DMS153 treated with DMSO at 0.1 percent for 48 hours (cell line): ENCODE data around the gene SSR1.
"Not testable (repeated sequence)": the region's sequence is repeated elsewhere in the genome, so short reads cannot be mapped to it uniquely, and the experiment has no call there.

ENCODE experiments used
- DNase-seq: peaks from one replicate; lab custom pipeline; 2025; ENCODE audit not compliant: unreplicated experiment; lab: John Stamatoyannopoulos, UW

The SSR1 gene

DNA sequence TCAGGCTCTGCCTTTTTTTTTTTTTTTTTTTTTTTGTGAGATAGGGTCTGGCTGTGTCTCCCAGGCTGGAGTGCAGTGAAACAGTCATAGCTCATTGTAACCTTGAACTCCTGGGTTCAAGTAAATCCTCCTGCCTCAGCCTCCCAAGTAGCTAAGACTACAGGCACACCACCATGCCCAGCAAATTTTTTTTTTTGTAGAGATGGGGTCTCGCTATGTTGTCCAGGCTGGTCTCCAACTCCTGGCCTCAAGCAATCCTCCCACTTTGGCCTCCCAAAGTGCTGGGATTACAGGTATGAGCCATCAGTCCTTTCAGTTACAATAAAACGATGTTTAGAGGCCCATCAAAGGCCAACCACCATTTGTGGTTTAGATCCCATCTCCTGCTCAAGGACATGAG lies 6.4 kb upstream of the SSR1 start:
- not testable (repeated sequence) for DNase-seq

DNA sequence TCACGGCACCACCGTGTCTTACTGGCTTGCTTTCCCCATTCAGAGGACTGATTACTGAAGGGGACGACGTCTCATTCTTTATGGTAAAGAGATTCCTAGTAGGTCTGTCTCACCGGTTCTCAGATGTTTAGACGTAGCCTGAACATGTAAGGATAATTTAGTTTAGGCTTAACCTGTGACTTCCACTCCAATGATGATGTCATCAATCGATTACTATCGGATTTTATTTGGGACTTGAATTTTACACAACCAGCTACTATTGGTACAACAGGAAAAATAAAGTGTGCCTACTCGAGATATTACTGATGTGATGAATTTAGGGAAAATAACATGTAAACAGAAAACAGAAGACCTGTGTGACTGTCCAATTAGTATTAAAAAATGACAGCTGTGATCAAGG lies 4.5 kb upstream of the SSR1 start:
- no peak for DNase-seq

DNA sequence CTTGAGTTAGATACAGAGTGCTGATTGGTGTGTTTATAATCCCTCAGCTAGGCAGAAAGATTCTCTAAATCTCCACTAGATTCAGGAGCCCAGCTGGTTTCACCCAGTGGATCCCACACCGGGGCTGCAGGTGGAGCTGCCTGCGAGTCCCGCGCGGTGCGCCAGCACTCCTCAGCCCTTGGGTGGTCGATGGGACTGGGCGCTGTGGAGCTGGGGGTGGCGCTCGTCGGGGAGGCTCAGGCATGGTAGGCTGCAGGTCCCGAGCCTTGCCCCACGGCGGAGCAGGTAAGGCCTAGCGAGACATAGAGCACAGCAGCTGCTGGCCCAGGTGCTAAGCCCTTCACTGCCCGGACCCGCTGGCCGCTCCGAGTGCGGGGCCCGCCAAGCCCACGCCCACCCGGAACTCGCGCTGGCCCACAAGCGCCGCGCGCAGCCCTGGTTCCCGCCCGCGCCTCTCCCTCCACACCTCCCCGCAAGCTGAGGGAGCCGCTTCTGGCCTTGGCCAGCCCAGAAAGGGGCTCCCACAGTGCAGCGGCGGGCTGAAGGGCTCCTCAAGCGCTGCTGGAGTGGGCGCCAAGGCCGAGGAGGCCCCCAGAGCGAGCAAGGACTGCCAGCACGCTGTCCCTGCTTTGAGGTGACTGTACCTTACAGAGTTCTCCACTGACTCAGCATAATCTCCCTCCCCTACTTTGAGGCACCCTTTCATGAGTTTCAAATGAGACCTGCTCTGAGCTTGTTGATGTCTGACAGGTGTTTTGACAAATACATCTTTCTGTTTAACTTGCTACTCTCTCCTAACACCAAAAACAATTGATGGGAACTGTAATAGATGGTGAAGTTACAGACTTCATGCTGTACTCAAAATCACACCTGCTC lies 3.9 kb upstream of the SSR1 start:
- no peak for DNase-seq

DNA sequence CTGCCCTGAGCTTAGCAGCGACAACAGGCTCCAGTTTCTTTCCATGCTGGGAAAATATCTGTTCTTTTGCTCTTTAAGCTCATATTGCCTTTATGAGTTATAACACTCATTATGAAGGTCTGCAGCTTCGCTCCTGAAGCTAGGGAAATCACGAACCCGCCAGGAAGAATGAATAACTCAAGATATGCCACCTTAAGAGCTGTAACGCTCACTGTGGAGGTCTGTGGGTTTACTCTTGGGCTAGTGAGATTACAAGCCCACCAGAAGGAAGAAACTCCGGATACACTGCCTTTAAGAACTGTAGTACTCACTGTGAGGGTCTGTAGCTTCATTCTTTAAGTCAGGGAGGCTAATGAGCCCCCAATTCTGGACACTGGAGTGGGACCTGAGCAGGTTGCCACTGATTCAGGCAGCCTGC lies 3.0 kb upstream of the SSR1 start:
- no peak for DNase-seq

DNA sequence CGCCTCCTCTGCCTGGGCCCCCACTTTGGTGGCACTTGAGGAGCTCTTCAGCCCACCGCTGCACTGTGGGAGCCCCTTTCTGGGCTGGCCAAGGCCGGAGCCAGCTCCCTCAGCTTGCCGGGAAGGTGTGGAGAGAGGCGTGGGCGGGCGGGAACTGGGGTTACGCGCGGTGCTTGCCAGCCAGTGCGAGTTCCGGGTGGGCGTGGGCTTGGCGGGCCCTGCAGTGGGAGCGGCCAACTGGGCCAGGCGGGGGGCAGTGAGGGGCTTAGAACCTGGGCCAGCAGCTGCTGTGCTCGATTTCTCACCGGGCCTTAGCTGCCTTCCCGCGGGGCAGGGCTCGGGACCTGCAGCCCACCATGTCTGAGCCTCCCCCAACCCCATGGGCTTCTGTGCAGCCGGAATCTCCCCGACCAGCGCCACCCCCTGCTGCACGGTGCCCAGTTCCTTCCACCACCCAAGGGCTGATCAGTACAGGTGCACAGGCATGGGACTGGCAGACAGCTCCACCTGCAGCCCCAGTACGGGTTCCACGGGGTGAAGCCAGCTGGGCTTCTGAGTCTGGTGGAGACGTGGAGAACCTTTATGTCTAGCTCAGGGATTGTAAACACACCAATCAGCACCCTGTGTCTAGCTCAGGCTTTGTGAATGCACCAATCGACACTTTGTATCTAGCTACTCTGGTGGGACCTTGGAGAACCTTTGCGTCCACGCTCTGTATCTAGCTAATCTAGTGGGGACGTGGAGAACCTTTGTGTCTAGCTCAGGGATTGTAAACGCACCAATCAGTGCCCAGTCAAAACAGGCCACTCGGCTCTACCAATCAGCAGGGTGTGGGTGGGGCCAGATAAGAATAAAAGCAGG lies 2.3 kb upstream of the SSR1 start:
- DNase-seq, result not testable (repeated sequence)

DNA sequence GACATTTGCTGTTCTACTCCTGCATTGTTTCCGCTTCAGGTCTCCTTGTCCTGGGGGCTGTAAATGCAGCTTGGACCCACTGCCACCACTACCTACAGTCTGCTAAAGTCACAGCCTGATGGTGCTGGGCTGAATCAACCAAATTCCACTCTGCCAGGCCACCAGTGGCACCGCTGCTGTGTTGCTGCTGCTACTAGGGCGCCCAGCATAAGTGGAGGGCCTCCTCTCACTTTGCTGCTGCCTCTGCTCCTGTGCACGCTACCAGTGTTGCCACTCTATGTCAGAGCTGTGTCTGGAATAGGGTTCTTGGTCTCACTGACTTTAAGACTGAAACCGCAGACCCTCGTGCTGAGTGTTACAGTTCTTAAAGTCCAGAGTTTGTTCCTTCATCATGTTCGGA lies 1.4 kb upstream of the SSR1 start:
- no peak for DNase-seq

DNA sequence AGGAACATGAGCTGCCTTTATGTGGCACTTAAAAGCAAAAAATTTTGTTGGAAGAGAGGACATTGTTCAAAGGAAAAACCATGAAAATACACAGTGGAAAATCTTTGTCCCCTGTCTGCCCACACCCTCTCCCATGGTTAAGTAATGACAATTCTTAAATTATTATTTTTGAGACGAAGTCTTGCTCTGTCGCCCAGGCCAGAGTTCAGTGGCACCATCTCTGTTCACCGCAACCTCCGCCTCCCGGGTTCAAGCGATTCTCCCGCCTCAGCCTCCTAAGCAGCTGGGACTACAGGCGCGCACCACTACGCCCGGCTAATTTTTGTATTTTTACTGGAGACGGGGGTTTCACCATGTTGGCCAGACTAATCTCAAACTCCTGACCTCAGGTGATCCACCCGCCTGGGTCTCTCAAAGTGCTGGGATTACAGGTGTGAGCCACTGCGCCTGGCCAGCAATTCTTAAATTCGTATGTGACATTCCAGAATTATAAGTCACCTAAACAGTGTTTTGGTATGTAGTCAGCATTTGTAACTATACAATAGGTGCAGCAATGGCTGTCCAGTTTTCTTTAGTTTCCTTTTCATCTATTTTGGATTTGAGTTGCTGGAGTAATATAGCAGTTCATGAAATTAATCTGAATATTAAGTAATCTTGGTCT lies 636 bp upstream of the SSR1 start:
- no peak for DNase-seq

DNA sequence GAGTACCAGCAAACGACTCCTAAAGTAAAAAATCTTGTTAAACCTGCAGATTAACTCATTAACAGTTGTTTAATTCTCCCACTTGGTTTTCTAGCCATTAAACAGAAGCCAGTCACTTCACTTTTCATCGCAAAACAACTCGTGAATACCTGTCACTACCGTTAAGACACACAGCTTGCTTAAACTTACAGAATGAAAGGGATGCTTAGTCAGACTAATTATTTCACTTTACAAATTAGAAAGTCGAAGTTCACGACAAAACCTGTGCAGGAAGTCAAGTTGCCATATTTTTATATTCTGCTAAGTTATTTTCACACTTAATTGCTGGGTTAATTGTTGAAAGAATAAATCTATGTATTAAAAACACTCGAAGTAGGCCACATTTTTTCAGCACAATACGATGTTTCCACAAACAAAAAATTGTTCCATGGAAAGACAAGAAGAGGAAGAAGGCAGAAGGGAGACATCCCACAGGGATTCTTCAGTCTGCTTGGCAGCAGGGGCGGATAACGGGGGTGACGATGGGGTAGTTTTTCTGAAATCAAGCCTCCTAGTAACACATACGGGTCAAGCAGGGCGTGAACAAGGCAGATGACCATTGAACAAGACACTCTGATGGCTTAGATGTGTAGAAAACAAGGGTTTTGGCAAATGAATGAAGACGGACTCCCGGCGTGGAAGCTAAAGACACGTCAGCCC lies 933 bp downstream of the SSR1 start:
- DNase-seq, result no peak

DNA sequence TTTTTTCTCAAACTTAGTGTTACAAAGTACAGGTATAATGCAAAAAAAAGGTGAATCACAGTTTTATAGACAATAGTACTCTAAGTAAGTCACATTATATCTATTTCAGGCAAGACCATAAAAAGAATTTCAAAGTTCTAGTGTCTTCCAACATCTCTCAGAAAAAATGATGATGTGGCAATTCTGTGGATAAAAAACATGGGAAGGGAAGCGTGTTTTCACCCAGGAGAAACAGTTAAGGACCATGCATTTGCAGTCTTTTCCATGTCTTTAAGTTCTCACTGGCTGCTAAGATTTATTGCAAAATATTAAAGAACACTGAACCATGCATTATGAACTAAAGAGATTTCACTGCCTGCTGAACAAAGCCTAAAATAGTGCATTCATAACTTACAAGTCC lies 1.8 kb downstream of the SSR1 start:
- no peak for DNase-seq

DNA sequence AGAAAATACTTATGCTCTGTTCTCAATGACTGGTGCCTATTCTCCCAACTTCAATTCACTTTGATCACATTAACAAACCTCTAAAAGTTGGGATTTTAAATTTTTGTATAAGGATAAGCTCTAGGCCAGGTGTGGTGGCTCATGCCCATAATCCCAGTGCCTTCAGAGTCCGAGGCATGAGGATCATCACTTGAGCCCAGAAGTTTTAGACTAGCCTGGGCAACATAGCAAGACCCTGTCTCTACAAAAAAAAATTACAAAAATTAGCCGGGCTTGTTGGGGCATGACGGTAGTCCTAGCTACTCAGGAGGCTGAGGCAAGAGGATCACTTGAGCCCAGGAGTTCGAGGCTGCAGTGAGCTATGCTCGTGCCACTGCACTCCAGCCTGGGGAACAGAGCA lies 3.9 kb downstream of the SSR1 start:
- no peak for DNase-seq

DNA sequence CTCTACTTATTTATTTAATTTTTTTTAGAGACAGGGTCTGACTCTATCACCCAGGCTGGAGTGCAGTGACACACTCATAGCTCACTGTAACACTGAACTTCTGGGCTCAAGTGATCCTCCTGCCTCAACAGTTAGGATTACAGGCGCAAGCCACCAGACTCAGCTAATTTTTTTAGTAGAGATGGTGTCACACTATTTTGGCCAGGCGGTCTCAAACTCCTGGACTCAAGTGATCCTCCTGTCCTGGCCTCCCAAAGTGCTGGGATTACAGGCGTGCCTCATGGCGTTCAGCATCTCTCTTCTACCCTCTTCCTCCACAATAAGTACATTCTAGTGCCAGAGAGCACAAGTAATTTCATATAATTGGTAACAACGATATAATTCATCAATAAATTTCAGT lies 5.5 kb downstream of the SSR1 start:
- DNase-seq, result no peak

DNA sequence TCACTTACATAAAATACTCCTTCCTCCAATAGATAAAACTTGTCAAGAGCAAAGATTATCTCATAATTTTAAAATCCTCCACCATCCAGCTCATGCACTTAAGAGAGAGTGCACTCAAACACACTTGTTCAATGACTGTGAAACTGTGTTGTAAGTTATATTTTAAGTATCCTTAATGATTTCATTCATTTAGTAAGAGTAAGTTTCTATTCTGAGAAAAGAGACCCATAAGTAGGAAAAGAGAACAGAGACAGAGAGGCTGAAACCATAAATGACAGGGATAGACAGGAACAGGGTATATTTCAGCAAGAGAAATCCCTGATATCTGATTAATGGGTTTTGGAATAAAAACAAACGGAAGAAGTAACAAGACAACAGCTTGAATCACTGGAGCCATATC lies 8.2 kb downstream of the SSR1 start:
- DNase-seq, result no peak

DNA sequence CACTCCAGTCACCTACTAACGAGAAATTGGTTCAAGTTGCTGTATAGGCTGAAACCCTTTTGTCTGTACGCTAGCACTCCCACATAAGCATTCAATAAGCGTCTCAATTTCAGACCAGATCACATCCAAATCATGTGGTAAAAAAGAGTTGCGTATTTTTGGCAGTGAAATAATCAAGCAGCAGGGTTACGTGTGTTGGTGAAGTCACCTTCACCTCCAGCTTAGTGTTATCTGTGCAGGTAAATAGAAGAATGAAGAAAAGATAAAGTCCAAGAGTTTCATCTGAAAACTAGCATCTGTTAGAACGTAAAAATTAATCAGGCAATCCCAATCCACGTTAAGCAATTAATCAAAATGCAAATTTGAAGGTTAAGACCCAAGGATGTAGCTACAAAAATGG lies 11.3 kb downstream of the SSR1 start:
- DNase-seq, result no peak

DNA sequence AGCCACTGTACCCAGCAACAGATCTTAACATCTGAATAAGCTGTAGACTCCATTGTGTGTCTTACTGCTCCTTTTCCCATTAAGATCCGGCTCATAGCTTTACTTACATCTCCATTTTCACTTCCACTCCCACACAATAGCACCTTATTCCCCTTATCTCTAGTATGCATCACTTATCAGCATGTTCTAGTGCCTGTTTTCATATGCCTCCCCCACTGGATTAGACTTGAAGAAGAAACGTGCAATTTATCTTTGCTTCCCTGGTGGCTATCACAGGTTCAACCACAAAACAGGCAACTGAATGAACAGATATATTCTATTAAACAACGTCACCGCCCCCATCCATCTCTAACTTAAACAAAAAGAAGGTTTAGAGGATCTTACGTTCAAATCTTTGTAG lies 12.1 kb downstream of the SSR1 start:
- no peak for DNase-seq

DNA sequence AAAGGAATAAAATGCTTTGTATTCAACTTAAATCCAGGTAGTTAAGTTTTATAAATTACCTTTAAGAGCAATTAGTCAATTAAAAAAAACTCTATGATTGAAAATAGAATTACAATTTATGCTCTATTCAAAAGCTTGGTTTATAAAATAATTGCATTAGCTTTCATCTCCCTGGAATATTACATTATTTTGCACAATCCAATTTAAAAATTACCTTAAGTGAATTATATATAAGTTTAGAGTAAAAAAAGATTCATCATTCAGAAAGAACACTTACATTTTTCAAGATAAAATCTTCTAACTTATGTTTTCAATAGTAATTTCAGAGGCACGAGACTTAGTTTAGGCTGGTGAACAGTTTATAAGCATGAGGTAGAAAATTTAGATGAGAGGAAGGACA lies 14.9 kb downstream of the SSR1 start:
- DNase-seq, result no peak

DNA sequence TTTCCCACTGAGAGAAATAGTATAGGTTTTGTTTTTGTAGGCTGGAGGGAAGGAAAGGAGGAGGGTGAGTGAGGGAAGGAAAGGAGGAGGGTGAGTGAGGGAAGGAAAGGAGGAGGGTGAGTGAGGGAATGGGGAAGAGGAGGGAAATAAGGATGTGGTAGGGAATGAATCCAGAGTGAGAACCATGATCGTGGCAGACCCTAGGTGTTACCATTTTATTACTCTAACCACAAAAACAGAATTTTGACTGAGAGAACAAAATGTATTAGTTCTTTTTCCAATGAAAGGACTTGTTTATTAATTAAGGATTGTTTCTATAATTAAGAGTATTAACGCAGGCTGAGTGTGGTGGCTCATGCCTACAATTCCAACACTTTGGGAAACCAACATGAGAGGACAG lies 16.4 kb downstream of the SSR1 start:
- DNase-seq, result no peak

DNA sequence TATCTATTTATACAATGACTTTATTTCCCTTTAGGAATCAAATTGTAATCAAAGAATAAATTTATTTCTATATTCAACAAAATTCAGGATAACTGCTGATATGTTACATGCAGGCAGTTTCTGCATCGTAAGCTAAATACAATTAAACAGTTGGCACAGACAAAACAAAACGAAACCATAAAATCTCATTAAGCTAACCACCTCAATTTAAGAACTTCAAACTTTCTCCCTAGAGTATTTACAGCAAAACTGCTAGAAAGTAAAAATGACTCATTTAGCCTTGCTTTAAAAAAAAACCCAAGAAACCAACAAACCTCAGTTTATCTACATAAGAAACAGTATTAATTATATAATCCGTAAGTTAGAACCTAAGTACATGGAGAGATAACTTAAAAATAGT lies 17.1 kb downstream of the SSR1 start:
- no peak for DNase-seq

DNA sequence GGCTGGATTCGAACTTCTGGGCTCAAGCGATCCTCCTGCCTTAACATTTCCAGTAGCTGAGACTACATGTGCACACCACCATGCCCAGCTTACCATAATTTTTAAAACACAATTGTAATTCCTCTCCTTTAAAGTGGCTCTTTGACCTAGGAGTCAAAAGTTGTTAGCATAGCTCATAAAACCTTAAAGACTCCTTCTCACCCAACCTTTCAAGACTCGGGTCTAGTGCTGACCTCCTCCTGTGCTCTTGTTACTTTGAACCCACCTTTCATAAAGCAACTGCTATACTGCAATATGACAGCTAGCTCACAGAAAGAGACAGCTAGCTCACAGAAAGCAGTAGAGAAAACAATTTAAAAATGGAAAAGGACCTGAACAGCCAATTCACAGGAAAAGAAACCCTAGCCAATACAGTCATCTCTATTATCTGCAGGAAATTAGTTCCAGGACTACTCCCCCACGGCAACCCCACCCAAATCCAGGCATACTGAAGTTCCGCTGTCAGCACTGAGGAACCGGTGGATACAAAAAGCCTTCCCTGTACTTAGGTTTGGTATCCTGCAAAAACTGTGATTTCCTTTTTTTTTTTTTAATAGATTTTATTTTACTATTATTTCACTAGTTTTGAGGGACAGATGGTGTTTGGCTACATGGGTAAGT lies 20.3 kb downstream of the SSR1 start:
- no peak for DNase-seq

DNA sequence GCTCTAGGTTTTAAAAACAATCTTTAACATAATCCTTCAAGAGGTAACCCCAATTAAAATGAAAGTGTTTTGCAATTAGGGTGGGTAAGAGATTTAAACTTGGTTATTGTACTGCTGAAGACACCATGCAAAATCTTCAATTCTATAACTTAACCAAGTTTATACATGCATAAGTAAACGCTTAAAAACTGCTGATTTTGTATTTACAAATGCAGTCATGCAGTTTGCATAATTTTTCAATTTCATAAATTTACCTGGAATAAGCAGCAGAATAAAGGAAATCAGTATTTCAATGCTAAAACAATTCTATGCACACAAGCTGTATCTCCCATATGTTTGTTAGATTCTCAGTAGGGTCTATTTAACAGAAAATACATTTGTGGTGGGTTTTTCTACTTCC lies 22.9 kb downstream of the SSR1 start:
- DNase-seq, result no peak

DNA sequence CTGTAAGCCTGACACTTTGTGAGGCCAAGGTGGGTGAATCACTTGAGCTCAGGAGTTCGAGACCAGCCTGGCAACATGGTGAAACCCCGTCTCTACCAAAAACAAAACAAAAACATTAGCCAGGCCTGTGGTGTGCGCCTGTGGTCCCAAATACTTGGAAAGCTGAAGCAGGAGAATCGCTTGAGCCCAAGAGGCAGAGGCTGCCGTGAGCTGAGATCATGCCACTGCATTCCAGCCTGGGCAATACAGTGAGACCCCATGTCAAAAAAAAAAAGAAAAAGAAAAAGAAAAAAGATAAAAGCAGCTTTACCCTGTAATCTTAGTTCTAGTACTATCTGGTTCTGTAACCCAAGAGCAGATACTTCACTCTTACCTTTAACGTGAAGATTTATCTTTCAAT lies 27.6 kb downstream of the SSR1 start:
- DNase-seq, result no peak

DNA sequence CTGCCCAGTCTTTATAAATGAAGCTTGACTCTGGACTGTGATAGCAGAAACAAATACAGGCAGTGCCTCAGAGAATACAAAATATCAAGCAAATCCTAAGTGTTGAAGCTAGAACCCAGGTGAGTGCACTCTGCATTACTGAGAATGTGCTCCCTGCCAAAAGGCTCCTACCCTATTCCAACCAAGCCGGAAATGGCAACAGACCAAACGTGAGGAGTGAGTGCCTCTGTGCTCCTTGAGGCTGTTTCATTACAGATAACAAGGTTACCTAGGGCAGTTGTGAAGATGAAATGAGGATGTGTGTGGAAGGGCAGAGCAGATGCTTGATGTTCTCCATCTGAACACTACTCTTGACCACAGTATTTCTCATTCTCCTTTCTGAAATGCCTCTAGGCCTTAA lies 29.3 kb downstream of the SSR1 start:
- DNase-seq, result no peak
